ENCODE data around the gene KCNH1.
A peak's percentile ranks its signal among the peaks of the same experiment; 100 is the strongest.

Gene KCNH1

GRCh38 chr1:210797422-210797821, 336.5 kb downstream of the KCNH1 start:
- DNase-seq (ENCODE audit: low spot score) = no peak

GRCh38 chr1:210796421-210796820, 337.5 kb downstream of the KCNH1 start:
- no peak for DNase-seq (ENCODE audit: low spot score)

GRCh38 chr1:210794445-210794844, 339.5 kb downstream of the KCNH1 start:
- DNase-seq (ENCODE audit: low spot score) = no peak

- peak; percentile 73 for DNase-seq (ENCODE audit: low spot score)
These were observed 341.5 kb downstream of the KCNH1 start for GRCh38 chr1:210792250-210793102.

GRCh38 chr1:210790196-210790595, 343.8 kb downstream of the KCNH1 start:
- DNase-seq (ENCODE audit: low spot score) = no peak

- DNase-seq (ENCODE audit: low spot score) = no peak
These were observed 346.1 kb downstream of the KCNH1 start for GRCh38 chr1:210787800-210788199.

- DNase-seq (ENCODE audit: low spot score) = no peak
These were observed 347.4 kb downstream of the KCNH1 start for GRCh38 chr1:210786546-210786945.

- DNase-seq (ENCODE audit: low spot score) = no peak
These were observed 350.0 kb downstream of the KCNH1 start for GRCh38 chr1:210783925-210784324.

- DNase-seq (ENCODE audit: low spot score) = no peak
These were observed 352.3 kb downstream of the KCNH1 start for GRCh38 chr1:210781652-210782051.

- DNase-seq (ENCODE audit: low spot score) = no peak
These were observed 354.7 kb downstream of the KCNH1 start for GRCh38 chr1:210779269-210779668.

GRCh38 chr1:210777914-210778313, 356.0 kb downstream of the KCNH1 start:
- no peak for DNase-seq (ENCODE audit: low spot score)

GRCh38 chr1:210776712-210777111, 357.2 kb downstream of the KCNH1 start:
- DNase-seq (ENCODE audit: low spot score) = no peak

GRCh38 chr1:210775289-210775688, 358.7 kb downstream of the KCNH1 start:
- no peak for DNase-seq (ENCODE audit: low spot score)

GRCh38 chr1:210773450-210773849, 360.5 kb downstream of the KCNH1 start:
- no peak for DNase-seq (ENCODE audit: low spot score)

- DNase-seq (ENCODE audit: low spot score) = no peak
These were observed 362.8 kb downstream of the KCNH1 start for GRCh38 chr1:210771131-210771530.

- no peak for DNase-seq (ENCODE audit: low spot score)
These were observed 363.5 kb downstream of the KCNH1 start for GRCh38 chr1:210770396-210770984.

GRCh38 chr1:210769473-210769872, 364.5 kb downstream of the KCNH1 start:
- DNase-seq (ENCODE audit: low spot score) = no peak

- no peak for DNase-seq (ENCODE audit: low spot score)
These were observed 369.4 kb downstream of the KCNH1 start for GRCh38 chr1:210764536-210764935.

GRCh38 chr1:210758761-210759160, 375.2 kb downstream of the KCNH1 start:
- DNase-seq (ENCODE audit: low spot score) = no peak

- no peak for DNase-seq (ENCODE audit: low spot score)
These were observed 375.7 kb downstream of the KCNH1 start for GRCh38 chr1:210758261-210758660.

GRCh38 chr1:210757677-210758076, 376.3 kb downstream of the KCNH1 start:
- DNase-seq (ENCODE audit: low spot score) = no peak

GRCh38 chr1:210755991-210756659, 377.8 kb downstream of the KCNH1 start:
- no peak for DNase-seq (ENCODE audit: low spot score)
